ENCODE measurements around the gene FLRT2.

DNA sequence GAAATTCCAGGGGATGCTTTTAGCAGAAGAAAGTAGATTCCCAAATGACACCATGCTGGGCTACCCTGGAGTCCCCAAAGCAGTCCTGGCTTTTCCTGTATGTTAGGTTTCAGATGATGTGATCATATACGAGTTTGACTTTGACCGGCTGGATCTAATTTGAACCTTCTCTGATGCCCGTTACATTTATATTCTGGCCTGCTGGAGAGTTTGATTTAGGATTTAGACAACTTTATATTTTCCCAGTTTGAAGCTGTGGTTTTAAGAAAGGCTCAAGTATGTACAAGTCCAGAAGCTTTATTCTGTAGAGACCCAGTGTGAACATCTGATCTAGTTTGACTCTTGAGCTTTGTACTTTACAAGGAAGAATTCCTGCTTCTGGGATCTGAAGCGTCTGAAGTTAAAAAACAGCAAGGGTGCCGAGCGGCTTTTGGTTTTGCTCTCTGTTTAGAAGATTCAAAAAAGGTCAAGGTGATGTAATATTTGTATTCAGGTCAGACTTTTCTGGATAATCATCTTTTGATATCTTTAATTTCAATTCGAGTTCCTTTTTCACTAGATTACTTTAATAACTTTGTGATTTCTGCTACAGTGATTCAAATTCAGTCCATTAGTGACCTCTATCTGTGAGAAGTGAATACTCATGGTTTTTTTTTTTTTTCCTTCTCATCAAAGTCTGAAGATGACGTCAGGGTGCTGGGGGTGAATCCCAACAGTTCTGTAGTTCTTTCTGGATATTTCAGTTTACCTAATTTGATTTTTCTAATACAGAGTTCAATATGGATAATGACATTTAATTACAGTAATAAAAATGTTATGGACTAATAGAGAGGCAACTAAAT is 6.3 kb downstream of the FLRT2 start:
- TF ChIP-seq POLR2A (IDR thresholded peaks at IDR 0.05; ENCODE audit: low read depth, low read length) (no peak), POLR2AphosphoS5 (IDR thresholded peaks at IDR 0.05; ENCODE audit: low read depth, low read length) (no peak), TAF1 (IDR thresholded peaks at IDR 0.05; ENCODE audit: borderline replicate concordance, low read depth, low read length) (no peak)
